H1 (cell line): ENCODE data around the gene RNF44.

Experiments
- FOSL1 ChIP-seq: IDR thresholded peaks from 2 replicates; pipeline ENCODE4 v1.6.1; 2011; ENCODE audit warnings: mild to moderate bottlenecking, low read depth, low read length, moderate library complexity; ENCODE audit not compliant: insufficient read depth
- GABPA ChIP-seq: IDR thresholded peaks from 2 replicates; pipeline ENCODE4 v1.6.1; 2011; ENCODE audit warnings: mild to moderate bottlenecking, low read length, moderate library complexity, borderline replicate concordance; ENCODE audit not compliant: insufficient read depth
- JUN ChIP-seq: IDR thresholded peaks from 2 replicates; pipeline ENCODE4 v1.6.1; 2011; ENCODE audit warnings: low read depth, mild to moderate bottlenecking, improper control_type of control experiment, low read length
- TF ChIP-seq, protein P1 (sequence below), 3 experiments: IDR thresholded peaks; 1 replicate in 2 of 3; 2 replicates in 1 of 3; pipeline versions ENCODE4 v1.5.1 to v1.6.1; 2011; ENCODE audit warnings: low read length in 3 of 3, mild to moderate bottlenecking in 3 of 3, inconsistent platforms in 2 of 3, low read depth in 1 of 3, moderate library complexity in 1 of 3; ENCODE audit not compliant: insufficient read depth in 1 of 3; ENCODE audit errors: control extremely low read depth in 1 of 3
- TF ChIP-seq, protein P2 (sequence below): IDR thresholded peaks from 2 replicates; pipeline ENCODE4 v1.6.1; 2011; ENCODE audit warnings: low read length, improper control_type of control experiment

DNA sequence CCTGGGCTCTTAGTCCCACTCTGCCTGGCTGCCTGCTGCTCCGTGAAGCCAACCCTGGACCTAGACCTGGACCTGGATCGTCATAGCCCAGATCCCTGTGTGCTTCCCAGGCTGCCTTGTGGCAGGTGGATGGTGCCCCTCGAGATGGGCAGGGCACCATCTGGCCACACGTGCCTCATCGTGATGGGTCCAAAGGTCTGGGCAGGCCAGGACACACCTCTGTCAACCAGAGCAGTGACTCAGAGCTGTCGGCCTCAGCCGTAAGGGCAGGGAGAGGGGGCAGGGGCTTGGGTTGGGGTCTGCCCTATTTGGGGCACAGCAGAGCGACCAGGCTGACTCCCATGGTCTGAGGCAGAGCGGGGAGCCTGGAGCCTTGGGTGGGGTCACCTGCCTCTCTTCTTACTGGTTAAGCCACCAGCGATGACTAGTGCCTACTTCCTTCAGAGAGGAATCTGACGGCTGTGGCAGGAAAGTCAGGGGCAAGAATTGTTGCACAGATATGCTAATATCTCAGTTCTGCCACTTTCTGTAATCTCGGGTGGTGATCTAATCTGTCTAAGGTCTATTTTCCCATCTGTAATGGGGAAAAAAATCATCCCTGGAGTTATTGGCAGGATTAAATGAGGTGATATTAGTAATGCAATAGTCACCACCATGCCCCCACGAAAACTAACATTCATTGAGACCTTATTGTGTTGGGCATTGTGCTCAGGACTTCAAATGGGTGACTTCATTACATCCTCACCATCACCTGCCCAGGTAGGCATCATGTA is 8.7 kb upstream of the RNF44 start:
- TF ChIP-seq, protein P1, sequence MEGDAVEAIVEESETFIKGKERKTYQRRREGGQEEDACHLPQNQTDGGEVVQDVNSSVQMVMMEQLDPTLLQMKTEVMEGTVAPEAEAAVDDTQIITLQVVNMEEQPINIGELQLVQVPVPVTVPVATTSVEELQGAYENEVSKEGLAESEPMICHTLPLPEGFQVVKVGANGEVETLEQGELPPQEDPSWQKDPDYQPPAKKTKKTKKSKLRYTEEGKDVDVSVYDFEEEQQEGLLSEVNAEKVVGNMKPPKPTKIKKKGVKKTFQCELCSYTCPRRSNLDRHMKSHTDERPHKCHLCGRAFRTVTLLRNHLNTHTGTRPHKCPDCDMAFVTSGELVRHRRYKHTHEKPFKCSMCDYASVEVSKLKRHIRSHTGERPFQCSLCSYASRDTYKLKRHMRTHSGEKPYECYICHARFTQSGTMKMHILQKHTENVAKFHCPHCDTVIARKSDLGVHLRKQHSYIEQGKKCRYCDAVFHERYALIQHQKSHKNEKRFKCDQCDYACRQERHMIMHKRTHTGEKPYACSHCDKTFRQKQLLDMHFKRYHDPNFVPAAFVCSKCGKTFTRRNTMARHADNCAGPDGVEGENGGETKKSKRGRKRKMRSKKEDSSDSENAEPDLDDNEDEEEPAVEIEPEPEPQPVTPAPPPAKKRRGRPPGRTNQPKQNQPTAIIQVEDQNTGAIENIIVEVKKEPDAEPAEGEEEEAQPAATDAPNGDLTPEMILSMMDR (IDR thresholded peaks at IDR 0.05; ENCODE audit: control extremely low read depth in 1 of 3, insufficient read depth in 1 of 3, low read depth in 1 of 3, low read length in 3 of 3) = no peak
- TF ChIP-seq JUN (no peak), FOSL1 (no peak), GABPA (no peak)
- TF ChIP-seq, protein P2, sequence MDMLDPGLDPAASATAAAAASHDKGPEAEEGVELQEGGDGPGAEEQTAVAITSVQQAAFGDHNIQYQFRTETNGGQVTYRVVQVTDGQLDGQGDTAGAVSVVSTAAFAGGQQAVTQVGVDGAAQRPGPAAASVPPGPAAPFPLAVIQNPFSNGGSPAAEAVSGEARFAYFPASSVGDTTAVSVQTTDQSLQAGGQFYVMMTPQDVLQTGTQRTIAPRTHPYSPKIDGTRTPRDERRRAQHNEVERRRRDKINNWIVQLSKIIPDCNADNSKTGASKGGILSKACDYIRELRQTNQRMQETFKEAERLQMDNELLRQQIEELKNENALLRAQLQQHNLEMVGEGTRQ = no peak
